Epithelial cell of esophagus (primary cell): ENCODE results near the gene MAS1L.
A peak's percentile ranks its signal among the peaks of the same experiment; 100 is the strongest.

Source experiments
- DNase-seq: peaks from one replicate; pipeline ENCODE4 v3.0.0; 2010; ENCODE audit warnings: low read depth
- H3K4me3 ChIP-seq: 2 replicates; pipeline ENCODE4 v1.5.1; 2011; ENCODE audit warnings: mild to moderate bottlenecking, low read length, control low read depth
- TF ChIP-seq, protein P1 (sequence below): IDR thresholded peaks from 2 replicates; pipeline ENCODE4 v1.5.1; 2011; ENCODE audit warnings: low read depth, mild to moderate bottlenecking, low read length, control low read depth, inconsistent platforms; ENCODE audit not compliant: insufficient read depth; ENCODE audit errors: missing control alignments

Gene MAS1L

DNA sequence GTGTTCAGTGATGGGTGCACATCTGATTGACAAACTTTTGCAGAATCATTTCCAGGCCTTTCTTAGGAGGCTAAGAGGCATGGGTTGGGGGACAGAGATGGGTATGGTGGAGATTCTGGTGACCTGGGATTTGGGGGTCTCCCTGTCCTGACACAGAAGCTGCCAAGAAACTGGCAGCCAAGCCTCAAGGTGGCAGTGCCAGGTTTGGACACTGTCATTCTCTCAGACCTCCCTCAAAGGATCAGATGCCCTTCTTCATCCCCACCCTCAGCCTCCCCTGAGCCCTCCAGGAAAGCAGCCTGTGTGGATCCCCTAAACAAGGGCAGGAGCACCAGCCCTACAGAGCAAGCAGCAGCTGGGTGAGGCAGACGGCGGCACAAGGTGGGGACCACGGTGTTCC, 18.1 kb upstream of the MAS1L start:
- TF ChIP-seq, protein P1, sequence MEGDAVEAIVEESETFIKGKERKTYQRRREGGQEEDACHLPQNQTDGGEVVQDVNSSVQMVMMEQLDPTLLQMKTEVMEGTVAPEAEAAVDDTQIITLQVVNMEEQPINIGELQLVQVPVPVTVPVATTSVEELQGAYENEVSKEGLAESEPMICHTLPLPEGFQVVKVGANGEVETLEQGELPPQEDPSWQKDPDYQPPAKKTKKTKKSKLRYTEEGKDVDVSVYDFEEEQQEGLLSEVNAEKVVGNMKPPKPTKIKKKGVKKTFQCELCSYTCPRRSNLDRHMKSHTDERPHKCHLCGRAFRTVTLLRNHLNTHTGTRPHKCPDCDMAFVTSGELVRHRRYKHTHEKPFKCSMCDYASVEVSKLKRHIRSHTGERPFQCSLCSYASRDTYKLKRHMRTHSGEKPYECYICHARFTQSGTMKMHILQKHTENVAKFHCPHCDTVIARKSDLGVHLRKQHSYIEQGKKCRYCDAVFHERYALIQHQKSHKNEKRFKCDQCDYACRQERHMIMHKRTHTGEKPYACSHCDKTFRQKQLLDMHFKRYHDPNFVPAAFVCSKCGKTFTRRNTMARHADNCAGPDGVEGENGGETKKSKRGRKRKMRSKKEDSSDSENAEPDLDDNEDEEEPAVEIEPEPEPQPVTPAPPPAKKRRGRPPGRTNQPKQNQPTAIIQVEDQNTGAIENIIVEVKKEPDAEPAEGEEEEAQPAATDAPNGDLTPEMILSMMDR: no peak
- DNase-seq: no peak
- H3K4me3 ChIP-seq: no peak overlapping the region

DNA sequence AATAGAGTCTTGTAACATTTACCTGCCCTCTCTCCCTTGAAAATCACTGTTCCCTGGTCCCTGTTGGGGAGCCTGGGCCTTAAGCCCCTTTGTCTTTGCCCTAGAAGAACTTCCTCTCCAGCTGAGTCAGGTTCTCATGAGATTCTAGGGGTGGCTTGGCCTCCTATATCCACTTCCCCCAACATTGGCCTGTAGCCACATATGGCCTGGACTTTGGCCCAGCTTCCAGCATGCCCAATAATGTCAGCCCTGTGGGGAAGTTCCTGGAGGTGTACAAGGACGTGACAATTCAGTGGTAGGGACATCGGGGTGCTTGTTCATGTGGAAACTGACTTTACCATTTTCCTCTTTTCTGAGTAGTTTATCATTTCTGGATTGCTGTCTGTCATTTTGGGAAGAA, 17.2 kb upstream of the MAS1L start:
- DNase-seq: no peak
- TF ChIP-seq, protein P1: no peak
- H3K4me3 ChIP-seq: no peak overlapping the region

DNA sequence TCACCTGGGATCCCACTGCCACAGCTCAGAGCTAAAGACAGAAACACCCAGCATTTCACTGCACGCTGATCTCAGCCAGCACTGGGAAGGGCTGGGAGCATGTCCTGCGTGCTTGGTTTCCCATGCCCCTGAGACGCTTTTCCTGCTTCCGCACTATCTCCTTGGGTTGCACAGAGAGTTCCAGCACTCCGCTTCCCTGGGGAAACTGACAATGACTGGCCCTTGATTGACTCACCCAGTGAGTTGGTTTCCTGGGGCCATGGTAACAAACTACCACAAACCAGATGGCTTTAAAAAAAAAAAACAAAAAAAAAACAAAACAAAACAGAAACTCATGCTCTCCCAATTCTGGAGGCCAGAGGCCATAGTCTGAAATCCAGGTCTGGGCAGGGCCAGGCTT, 14.8 kb upstream of the MAS1L start:
- peak; percentile 58 for DNase-seq
- TF ChIP-seq, protein P1: no peak

DNA sequence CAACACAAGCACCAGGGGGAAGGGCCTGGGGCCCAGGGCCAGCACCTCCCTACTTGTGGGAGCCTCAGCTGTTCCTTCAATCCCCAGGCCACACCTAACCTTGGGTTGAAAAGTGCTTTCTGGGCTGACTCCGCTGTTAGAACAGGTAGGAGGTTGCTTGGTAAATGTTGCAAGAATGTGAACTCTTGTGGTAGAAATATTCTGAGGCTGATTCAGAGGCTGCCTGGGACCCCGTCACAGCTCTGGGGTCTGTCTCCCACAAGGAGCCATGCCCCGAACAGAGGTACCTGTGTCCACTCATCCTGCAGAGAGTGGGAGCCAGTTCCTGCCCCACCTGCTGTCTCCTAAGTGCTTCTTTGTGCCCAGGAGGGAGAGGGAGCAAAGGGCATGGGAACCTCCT, 14.4 kb upstream of the MAS1L start:
- peak; percentile 16 for DNase-seq
- TF ChIP-seq, protein P1: no peak
- H3K4me3 ChIP-seq: no peak overlapping the region

More for the DNA sequence above, 14.8 kb upstream of the MAS1L start:
- H3K4me3 ChIP-seq: no peak overlapping the region

DNA sequence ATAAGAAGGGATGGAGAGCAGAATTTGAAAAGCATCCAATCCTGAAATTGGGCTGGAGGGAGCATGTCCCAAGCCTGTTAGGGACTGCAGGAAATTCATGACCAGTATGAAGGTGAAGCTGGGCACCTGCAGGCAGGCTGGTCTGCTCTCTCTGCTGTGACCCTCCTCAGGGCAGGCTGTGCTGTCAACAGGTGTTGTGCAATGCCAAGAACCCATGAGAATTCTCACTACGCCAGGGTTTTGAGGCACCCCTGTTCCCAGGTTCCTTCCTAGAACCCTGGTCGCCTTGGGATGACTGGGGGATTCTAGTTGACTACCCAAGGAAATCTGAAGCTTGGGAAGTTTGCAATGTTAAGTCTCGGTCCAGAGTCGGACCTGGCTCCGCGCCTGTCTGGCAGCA, 13.3 kb upstream of the MAS1L start:
- no peak overlapping the region for H3K4me3 ChIP-seq
- DNase-seq: no peak
- TF ChIP-seq, protein P1: no peak

DNA sequence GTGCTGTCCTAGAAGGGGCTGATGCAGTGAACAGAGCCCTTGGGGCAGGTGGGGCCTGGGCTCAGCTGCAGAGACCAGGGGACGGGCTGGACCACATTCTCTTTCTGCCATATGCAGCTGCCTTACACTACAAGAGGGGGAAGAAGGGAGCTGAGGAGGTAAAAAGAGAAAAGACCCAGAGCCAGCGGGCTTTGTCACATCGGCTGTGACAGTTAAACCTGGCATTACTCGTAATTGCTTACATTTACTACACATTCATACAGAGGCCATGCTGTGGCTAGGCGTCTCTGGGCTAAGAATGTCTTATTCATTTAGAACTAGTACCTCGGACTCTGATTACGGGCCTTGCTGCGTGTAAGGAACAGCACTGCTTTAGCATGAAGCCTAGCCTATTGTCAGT, 12.8 kb upstream of the MAS1L start:
- TF ChIP-seq, protein P1: no peak
- no peak for DNase-seq
- no peak overlapping the region for H3K4me3 ChIP-seq

DNA sequence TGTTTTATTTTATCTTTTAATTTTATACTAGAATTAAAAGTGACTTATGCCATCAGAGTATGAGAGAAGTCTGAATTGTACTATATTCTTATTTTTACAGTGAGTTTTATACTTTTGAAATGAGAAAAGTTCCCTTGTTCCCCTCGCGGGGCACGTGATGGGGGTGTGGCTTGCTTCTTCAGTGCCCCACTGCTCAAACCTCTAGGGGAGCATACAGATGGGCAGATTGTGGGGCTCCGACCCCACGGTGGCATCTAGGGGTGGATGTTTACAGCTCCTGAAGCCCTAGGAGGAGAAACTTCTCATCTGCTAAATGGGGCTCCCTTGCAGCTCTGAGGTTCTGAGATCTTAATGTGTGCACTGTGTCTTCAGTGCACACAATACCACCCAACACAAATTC, 11.9 kb upstream of the MAS1L start:
- TF ChIP-seq, protein P1: no peak
- no peak overlapping the region for H3K4me3 ChIP-seq
- no peak for DNase-seq
